ENCODE measurements around the gene PODXL2.
"Not testable (repeated sequence)": the region's sequence is repeated elsewhere in the genome, so short reads cannot be mapped to it uniquely, and the experiment has no call there.

Gene PODXL2

DNA sequence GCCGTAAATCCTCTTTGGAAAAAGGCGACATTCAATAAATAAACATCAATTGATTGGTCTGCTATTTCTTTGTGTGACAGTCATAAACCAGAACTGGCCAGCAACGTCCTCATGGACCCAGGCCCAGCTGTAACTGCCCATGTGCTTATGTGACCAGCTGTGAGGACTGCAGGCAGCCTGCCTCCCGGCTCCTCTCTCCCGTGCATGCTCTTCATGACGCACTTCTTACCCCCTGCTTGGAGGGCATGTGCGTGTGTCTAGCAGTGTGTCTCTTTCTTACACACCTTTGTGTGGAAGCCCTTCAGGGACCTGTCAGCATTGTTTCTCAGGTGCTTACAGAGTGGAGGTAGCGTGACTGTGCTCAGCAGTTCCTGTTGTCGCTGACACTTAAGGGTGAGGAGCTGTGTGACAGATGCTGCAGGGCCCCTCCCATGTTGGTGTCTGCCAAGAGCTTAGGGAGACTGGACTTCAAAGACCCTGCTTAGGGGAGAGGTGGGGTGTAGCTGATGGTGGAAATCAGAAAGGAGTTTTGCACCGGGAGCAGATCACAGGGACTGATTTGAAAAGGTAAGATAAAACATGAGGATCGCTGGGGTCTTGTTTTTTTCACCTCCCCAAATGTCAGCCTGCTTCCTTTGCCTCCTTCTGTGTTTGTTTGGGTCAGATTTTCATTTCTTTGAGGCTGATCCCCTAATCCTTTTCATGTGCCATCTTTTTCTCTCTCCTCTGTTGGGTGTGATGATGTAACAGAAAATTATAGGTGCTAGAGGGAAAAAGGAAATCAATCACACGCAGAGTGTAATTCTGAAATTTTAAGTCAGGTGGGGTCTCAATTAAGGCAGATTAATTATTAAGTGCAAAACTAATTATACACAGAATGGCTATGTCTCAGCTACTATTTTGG lies 2.1 kb downstream of the PODXL2 start:
- DNase-seq: no peak

GRCh38 chr3:127632035-127632820 lies 3.2 kb downstream of the PODXL2 start:
- DNase-seq: no peak

- DNase-seq: no peak
These were observed 5.7 kb downstream of the PODXL2 start for GRCh38 chr3:127634653-127635052.

DNA sequence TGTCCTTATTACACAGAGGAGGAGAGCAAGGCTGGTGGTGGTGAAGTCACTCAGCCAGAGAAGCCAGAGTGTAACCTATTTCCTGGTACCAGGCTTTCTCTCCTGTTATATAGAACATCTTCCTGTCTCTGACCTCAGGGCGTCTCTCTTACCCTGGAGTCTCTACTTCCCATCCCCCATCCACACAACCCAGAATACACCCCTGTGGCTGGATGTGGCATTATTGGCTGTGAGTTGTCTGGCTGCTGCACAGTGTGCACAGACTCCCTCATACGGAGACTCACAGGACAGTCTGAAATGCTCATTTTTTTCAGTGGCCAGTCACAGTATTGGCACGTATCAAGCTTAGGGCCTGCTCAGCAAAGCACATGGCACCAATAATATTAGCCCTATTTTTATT lies 8.6 kb downstream of the PODXL2 start:
- DNase-seq: no peak

DNA sequence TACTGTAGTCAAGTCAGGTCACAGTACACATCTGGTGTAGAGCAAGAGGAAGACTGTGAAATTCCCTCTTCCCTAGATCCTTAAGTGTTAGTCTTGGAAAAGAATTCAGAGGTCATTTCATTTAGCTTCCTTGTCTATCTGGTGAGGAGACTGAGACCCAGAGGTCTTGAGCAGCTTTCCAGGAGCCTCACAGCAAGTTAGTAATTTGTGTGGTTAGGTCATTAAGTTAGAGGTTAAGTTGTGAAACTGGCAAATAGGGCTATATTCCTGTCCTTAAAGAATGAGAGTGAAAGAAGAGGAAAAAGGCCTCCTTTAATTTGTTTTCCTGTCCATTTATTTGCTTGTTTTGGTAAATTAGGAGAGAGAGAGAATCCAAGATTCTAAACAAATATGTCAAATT lies 9.0 kb downstream of the PODXL2 start:
- DNase-seq: no peak

DNA sequence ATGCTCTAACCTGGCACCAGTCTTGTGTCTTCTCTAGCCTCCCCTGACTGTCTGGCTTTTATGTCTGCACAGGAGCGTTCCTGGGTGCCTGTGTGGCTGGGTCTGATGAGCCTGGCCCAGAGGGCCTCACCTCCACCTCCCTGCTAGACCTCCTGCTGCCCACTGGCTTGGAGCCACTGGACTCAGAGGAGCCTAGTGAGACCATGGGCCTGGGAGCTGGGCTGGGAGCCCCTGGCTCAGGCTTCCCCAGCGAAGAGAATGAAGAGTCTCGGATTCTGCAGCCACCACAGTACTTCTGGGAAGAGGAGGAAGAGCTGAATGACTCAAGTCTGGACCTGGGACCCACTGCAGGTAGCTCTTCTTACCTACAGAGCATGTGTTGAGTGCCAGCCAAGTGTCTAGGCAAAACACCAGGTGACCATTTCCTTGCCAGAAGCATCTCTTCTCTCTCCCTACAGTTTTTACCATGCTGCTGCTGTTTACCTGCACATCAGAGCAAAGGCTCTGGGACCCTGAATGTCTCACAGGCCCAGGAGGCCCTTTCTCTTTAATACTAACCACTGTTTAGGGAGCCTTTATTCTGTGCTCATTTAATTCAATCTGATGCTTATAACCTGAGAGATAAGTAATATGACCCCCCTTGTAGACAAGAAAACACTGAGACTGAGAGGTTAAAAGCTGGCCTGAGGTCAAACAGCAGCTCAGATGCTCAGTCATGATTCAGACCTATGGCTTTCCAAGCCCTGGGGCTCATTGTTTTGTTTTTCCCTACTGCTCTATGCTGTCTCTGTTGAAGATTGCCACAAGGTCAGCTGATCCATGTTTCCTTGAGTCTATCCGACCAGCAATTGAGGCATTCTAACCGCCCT lies 10.4 kb downstream of the PODXL2 start:
- peak; percentile 83 for DNase-seq

DNA sequence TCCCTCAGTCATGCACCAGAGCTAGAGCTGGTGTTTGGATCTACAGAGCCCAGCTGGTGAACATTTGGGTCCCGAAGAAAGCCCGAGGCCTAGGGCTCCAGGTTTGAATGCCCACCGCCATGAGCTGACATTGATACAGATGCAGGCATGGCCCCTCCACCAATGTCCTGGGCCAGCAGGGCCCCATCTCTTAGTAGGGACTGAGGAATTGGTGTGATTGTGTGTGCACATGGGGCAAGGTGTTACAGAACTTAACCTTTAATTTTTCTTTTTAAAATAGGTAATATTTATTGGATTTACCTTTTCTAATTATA lies 11.0 kb downstream of the PODXL2 start:
- no peak for DNase-seq

DNA sequence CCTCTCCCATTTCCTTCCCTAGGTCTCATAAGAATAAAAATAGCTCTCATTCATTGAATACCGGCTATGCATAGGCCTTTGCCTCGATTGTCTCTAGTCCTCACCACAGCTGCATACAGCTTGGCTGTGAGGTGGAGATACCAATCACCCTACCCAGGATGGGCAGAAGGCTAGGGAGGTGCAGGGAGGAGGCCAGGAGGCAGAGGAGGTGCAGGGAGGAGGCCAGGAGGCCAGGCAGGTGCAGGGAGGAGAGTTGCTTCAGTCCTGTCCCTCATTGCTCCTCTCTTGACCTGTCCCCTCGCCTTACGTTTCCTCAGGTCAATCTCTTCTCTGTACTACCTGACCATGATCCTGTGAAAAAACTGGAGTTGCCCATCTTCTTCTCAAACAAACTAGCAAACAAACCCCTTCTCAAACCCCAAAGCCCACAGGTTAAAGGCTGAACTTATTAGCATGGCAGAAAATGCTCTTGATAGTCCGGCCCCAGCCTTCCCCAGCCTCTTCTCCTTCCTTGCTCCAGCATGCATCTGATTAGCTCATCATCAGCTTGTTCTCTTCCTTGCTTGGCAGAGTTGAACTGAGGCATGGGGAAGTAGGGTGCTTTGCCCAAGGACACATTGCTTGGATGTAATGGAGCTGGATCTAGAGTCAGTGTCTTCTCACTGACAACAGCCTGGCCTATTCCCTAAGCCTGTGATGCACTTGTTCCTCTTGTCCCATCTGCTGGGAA lies 15.8 kb downstream of the PODXL2 start:
- no peak for DNase-seq

DNA sequence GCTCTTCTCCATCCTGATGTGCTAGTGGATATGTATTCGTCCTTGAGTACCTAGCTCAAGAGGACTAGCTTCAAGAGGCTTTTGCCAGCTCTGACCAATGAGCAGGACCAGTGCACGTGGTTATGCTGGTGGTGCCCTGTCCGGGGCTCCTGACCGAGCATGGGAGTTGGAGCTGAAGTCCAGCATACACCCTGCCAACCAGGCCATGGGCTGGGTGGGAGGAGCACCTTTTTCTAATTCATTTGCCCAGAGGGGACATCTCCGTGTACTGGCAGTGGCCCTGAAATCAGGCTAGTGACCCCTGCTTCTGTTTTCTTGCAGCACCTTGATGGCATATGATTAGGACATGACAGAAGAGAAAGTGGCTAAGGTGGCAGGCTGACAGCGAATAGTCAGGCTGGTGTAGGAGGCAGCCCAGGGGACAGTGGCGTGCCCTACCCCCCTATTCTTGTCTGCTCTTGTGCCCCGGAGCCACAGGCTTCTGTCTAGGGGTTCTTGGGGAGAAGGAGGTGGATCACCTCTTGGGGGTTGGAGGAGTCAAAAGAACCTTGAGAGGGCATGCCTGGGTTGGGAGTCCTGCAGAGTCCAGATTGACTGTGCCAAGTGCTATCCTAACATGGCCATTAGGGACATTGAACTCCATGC lies 16.5 kb downstream of the PODXL2 start:
- no peak for DNase-seq

DNA sequence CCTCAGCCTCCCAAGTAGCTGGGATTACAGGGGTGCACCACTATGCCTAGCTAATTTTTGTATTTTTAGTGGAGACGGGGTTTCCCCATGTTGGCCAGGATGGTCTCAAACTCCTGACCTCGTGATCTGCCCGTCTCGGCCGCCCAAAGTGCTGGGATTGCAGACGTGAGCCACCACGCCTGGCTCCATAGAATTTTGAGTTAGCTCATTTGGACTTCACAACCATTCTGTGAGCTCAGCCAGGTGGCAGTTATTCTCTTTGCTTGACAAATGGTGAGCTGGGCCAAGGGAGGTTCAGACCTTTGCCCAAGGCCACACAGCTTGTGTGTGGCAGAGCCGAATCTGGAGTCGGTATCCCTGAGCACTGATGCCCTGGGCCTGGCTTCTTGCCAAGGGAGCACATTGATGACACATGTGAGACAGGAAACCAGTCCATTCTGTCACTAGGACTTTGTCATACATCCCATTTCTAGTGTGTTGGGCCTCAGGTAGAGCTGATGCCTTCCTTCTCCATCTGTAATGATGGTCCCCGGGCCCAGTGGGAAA lies 17.6 kb downstream of the PODXL2 start:
- DNase-seq: no peak

- no peak for DNase-seq
These were observed 18.3 kb downstream of the PODXL2 start for GRCh38 chr3:127647166-127647844.

GRCh38 chr3:127647845-127648204 lies 18.8 kb downstream of the PODXL2 start:
- no peak for DNase-seq

- no peak for DNase-seq
These were observed 21.3 kb downstream of the PODXL2 start for GRCh38 chr3:127650236-127650635.

DNA sequence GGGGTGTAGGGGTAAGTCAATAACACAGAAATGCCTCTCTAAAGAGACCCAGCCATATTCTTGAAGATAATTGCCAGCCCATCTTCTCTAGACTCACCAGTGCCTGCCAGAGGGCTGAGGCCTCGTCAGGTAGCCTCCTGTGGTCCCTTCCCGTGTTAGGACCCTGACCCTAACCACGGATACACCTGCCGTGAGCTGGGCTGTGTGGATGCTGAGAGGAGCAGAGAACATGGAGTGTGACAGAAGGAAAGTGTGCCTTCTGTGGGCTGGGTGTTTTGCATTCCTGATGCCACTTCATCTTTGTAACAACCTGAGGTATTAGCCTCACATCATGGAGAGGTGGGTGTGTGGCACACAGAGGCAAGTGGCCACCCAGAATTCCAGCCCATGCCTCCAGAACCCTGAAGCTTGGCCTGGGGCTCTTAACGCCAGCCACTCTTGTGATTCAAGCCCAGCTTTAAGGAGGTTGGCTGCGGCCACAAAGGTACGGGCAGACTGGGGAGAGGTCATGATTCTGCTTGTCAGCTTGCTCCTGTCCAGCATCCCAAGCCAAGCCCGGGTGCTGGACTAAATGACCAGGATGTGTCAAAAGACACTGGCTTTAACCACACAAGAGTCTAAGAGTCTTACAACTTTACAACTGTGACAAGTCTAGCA lies 22.7 kb downstream of the PODXL2 start:
- DNase-seq: no peak

- DNase-seq: peak; percentile 65
These were observed 23.4 kb downstream of the PODXL2 start for GRCh38 chr3:127652246-127652995.

DNA sequence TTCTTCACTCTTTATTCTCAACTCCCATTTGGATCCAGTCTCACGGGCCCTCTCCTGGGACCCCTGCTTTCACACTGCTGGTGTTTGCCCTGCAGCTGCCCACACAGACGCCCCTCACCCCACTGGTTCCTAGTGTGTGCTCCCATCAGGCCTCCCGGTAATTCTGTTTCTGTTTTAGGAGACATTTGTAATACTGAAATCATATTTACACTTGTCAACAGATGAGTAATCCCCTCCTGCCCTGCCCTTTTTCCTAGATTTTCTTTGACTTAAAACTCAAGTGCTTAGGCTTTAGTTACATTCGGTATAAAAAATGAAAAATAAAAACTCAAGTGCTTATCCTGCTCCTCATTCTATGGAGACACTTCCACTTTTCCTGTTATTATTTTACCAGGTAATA lies 25.4 kb downstream of the PODXL2 start:
- DNase-seq: no peak

GRCh38 chr3:127654993-127655392 lies 26.0 kb downstream of the PODXL2 start:
- not testable (repeated sequence) for DNase-seq

DNA sequence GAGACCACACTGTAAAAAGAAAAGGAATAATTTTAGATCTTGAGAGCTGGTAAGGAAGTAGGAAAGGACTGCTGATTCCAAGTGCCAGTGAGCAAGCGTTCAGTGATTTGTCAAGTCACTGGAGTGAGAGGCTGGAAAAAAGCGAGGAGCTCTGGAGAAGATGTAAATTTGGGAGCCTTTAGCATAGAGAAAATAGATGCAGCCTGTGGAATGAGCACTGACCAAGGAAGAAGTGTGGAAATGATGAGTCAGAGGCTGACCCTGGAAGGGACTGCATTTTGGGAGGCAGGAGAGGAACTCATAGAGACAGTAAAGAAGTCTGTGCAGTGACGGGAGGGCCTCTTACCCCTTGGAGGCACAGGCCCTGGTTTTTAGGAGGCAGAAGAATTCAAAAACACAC lies 26.7 kb downstream of the PODXL2 start:
- peak; percentile 72 for DNase-seq

GRCh38 chr3:127656906-127657305 lies 27.9 kb downstream of the PODXL2 start:
- DNase-seq: no peak

- DNase-seq: no peak
These were observed 29.2 kb downstream of the PODXL2 start for GRCh38 chr3:127658234-127658633.

Data from EL (cell line).